IMR-90 (cell line): ENCODE measurements around the gene CATSPER1. TPM values are rescaled to one million over a fixed set of nuclear protein-coding genes. Genes with fewer than 3 reads are reported as not detected.
A peak's percentile ranks its signal among the peaks of the same experiment; 100 is the strongest.

ENCODE experiments used
- ATAC-seq: fragments of 200-7000 bp; cut with Tn5 transposase; 2 replicates; pipeline ENCODE4 v1.9.1; 2020; ENCODE audit warnings: low read depth, mild to moderate bottlenecking, moderate library complexity
- BruUV-seq: library from RNA; stranded (reverse); fragments of 400-500 nt; replicated peaks from 2 replicates; lab custom pipeline; 2021; lab: Mats Ljungman, UMichigan
- CTCF ChIA-PET: fragments of 300-600 bp; formaldehyde crosslinking; extraction: SDS; loops from one replicate; lab custom pipeline; 2021; ENCODE audit warnings: antibody characterized with exemption; lab: Yijun Ruan, JAX
- POLR2A ChIA-PET: fragments of 300-600 bp; sonication (Branson Sonifier 250); formaldehyde crosslinking; loops from one replicate; lab custom pipeline; 2022; ENCODE audit warnings: antibody characterized with exemption; ENCODE audit not compliant: unreplicated experiment; lab: Charles Lee
- DNase-seq: peaks from one replicate; pipeline ENCODE4 v3.0.0; 2013
- H2AFZ ChIP-seq: replicated peaks from 2 replicates; pipeline ENCODE3; 2013; ENCODE audit warnings: low read length, mild to moderate bottlenecking; ENCODE audit not compliant: poor library complexity
- H2AK5ac ChIP-seq: 2 replicates; pipeline ENCODE4 v1.6.1; 2013; ENCODE audit warnings: low read depth, low read length, inconsistent platforms
- H2AK9ac ChIP-seq: replicated peaks from 2 replicates; pipeline ENCODE3; 2013; ENCODE audit warnings: mild to moderate bottlenecking, low read depth, low read length, moderate library complexity; ENCODE audit not compliant: poor library complexity
- H2BK120ac ChIP-seq: 2 replicates; pipeline ENCODE4 v1.6.1; 2013; ENCODE audit warnings: low read depth, low read length, inconsistent platforms
- H2BK15ac ChIP-seq: 3 replicates; pipeline ENCODE4 v1.6.1; 2013; ENCODE audit warnings: low read depth, low read length, inconsistent platforms
- H2BK20ac ChIP-seq: 2 replicates; pipeline ENCODE4 v1.6.1; 2013; ENCODE audit warnings: low read depth, mild to moderate bottlenecking, inconsistent platforms, low read length, moderate library complexity
- H2BK5ac ChIP-seq: 2 replicates; pipeline ENCODE4 v1.6.1; 2013; ENCODE audit warnings: mild to moderate bottlenecking, low read depth, low read length, inconsistent platforms; ENCODE audit not compliant: poor library complexity, severe bottlenecking
- H3K14ac ChIP-seq: replicated peaks from 2 replicates; pipeline ENCODE4 v1.6.1; 2013; ENCODE audit warnings: low read depth, low read length, inconsistent platforms
- H3K18ac ChIP-seq: 2 replicates; pipeline ENCODE4 v1.6.1; 2013; ENCODE audit warnings: low read depth, low read length, control low read depth
- H3K23ac ChIP-seq: 2 replicates; pipeline ENCODE4 v1.6.1; 2013; ENCODE audit warnings: low read depth, low read length, inconsistent platforms
- H3K27ac ChIP-seq: 2 replicates; pipeline ENCODE4 v1.5.1; 2013; ENCODE audit warnings: mild to moderate bottlenecking, control low read depth, low read length; ENCODE audit not compliant: insufficient read depth
- H3K27me3 ChIP-seq: 2 replicates; pipeline ENCODE4 v1.6.1; 2013; ENCODE audit warnings: low read length; ENCODE audit not compliant: control insufficient read depth, insufficient read depth
- H3K36me3 ChIP-seq: 2 replicates; pipeline ENCODE4 v1.6.1; 2013; ENCODE audit warnings: low read length, mixed read lengths; ENCODE audit not compliant: control insufficient read depth, insufficient read depth
- H3K4ac ChIP-seq: 2 replicates; pipeline ENCODE4 v1.6.1; 2013; ENCODE audit warnings: low read depth, low read length, inconsistent platforms
- H3K4me1 ChIP-seq: 2 replicates; pipeline ENCODE4 v1.6.1; 2013; ENCODE audit warnings: low read length, mixed read lengths; ENCODE audit not compliant: control insufficient read depth, insufficient read depth
- H3K4me2 ChIP-seq: 2 replicates; pipeline ENCODE4 v1.6.1; 2013; ENCODE audit warnings: low read depth, mild to moderate bottlenecking, control low read depth, low read length, moderate library complexity
- H3K4me3 ChIP-seq: 2 replicates; pipeline ENCODE4 v1.5.1; 2013; ENCODE audit warnings: low read depth, mild to moderate bottlenecking, control low read depth, low read length, moderate library complexity; ENCODE audit not compliant: insufficient read depth
- H3K56ac ChIP-seq: 2 replicates; pipeline ENCODE4 v1.6.1; 2013; ENCODE audit warnings: low read length, inconsistent platforms; ENCODE audit not compliant: insufficient read depth; ENCODE audit errors: extremely low read depth
- H3K79me1 ChIP-seq, 2 experiments: 2 replicates each; pipeline ENCODE4 v1.6.1; 2013; ENCODE audit warnings: low read length in 2 of 2, inconsistent platforms in 1 of 2, low read depth in 1 of 2
- H3K9ac ChIP-seq: 2 replicates; pipeline ENCODE4 v1.6.1; 2013; ENCODE audit warnings: low read depth, low read length, control low read depth
- H3K9me1 ChIP-seq: 2 replicates; pipeline ENCODE4 v1.6.1; 2013; ENCODE audit warnings: low read length, inconsistent platforms; ENCODE audit not compliant: insufficient read depth
- H3K9me3 ChIP-seq: 2 replicates; pipeline ENCODE4 v1.6.1; 2013; ENCODE audit warnings: low read length; ENCODE audit not compliant: control insufficient read depth, insufficient read depth
- H4K20me1 ChIP-seq: 2 replicates; pipeline ENCODE4 v1.6.1; 2013; ENCODE audit warnings: low read length, inconsistent platforms; ENCODE audit not compliant: insufficient read depth
- H4K5ac ChIP-seq: 2 replicates; pipeline ENCODE4 v1.6.1; 2013; ENCODE audit warnings: mild to moderate bottlenecking, low read depth, low read length, control low read depth
- H4K8ac ChIP-seq, 2 experiments: 2 replicates each; pipeline ENCODE4 v1.6.1; 2013; ENCODE audit warnings: low read depth in 2 of 2, low read length in 2 of 2, control low read depth in 1 of 2, inconsistent platforms in 1 of 2
- H4K91ac ChIP-seq: 2 replicates; pipeline ENCODE4 v1.6.1; 2013; ENCODE audit warnings: low read depth, low read length, inconsistent platforms; ENCODE audit not compliant: insufficient read depth
- BHLHE40 ChIP-seq: fragments of 150-350 bp; IDR thresholded peaks from 2 replicates; pipeline ENCODE4 v1.6.1; 2016; ENCODE audit warnings: mild to moderate bottlenecking, low read depth, low read length
- CHD1 ChIP-seq: IDR thresholded peaks from 2 replicates; pipeline ENCODE4 v1.6.1; 2012; ENCODE audit warnings: low read depth, low read length, improper control_type of control experiment
- CTCF ChIP-seq: conservative IDR thresholded peaks from 2 replicates; pipeline ENCODE4 v1.5.1; 2012; ENCODE audit warnings: mild to moderate bottlenecking, low read depth, low read length, improper control_type of control experiment
- ELK1 ChIP-seq: fragments of 150-350 bp; IDR thresholded peaks from 2 replicates; pipeline ENCODE4 v1.6.1; 2016; ENCODE audit warnings: low read depth, mild to moderate bottlenecking, low read length, moderate library complexity, borderline replicate concordance
- FOS ChIP-seq: fragments of 150-350 bp; IDR thresholded peaks from 2 replicates; pipeline ENCODE4 v1.6.1; 2016; ENCODE audit warnings: low read depth, low read length
- MAZ ChIP-seq: IDR thresholded peaks from 2 replicates; pipeline ENCODE4 v1.6.1; 2012; ENCODE audit warnings: low read depth, mild to moderate bottlenecking, low read length, improper control_type of control experiment, moderate library complexity, borderline replicate concordance
- MXI1 ChIP-seq: IDR thresholded peaks from 2 replicates; pipeline ENCODE4 v1.6.1; 2012; ENCODE audit warnings: low read depth, mild to moderate bottlenecking, low read length, moderate library complexity, borderline replicate concordance
- POLR2A ChIP-seq: IDR thresholded peaks from 2 replicates; pipeline ENCODE4 v1.6.1; 2012; ENCODE audit warnings: mild to moderate bottlenecking, low read depth, low read length
- RAD21 ChIP-seq: IDR thresholded peaks from 2 replicates; pipeline ENCODE4 v1.6.1; 2012; ENCODE audit warnings: low read length, improper control_type of control experiment
- RFX5 ChIP-seq: IDR thresholded peaks from 2 replicates; pipeline ENCODE4 v1.8.0; 2012; ENCODE audit warnings: low read depth, mild to moderate bottlenecking, low read length, moderate library complexity
- SMC3 ChIP-seq: fragments of 150-350 bp; IDR thresholded peaks from 2 replicates; pipeline ENCODE4 v1.6.1; 2016; ENCODE audit warnings: low read depth, mild to moderate bottlenecking, antibody characterized with exemption, low read length, moderate library complexity
- USF2 ChIP-seq: fragments of 150-350 bp; IDR thresholded peaks from 2 replicates; pipeline ENCODE4 v1.6.1; 2017; ENCODE audit warnings: mild to moderate bottlenecking, antibody characterized with exemption, low read length, low read depth
- WGBS, 2 experiments: methylation state at CpG; one replicate each; pipeline versions ENCODE4 v1.1.5 to v1.1.7; 2013; ENCODE audit warnings: missing lambda C conversion rate in 2 of 2; ENCODE audit not compliant: insufficient read length in 1 of 2; ENCODE audit errors: extremely low coverage in 2 of 2; 5-methylcytosine and 5-hydroxymethylcytosine counted together
- dilution Hi-C: fragments of 300-500 bp; cut with HindIII; formaldehyde crosslinking; loops from one replicate; pipeline ENCODE4 v1.14.3; 2018; ENCODE audit warnings: low sequenced_read_pairs; ENCODE audit not compliant: unreplicated experiment
- in situ Hi-C: fragments of 300-500 bp; cut with MboI; formaldehyde crosslinking; loops from 3 replicates; pipeline ENCODE4 v1.14.3; 2019; ENCODE audit warnings: low sequenced_read_pairs, inconsistent platforms, mixed read lengths
- intact Hi-C: fragments of 100-400 bp; cut with micrococcal nuclease; formaldehyde crosslinking; loops from 2 replicates; pipeline ENCODE4 v1.10.0; 2022
- polyA plus RNA-seq, 3 experiments: library from polyadenylated mRNA; depleted of rRNA; stranded (reverse); fragments of >200 nt; gene quantifications; 2 replicates each; pipeline ENCODE4 v1.2.3, GENCODE V29; 2012; ENCODE audit warnings: low replicate concordance in 1 of 3
- total RNA-seq: library from RNA; depleted of rRNA; stranded (reverse); fragments of >200 nt; gene quantifications from 2 replicates; pipeline ENCODE4 v1.2.3, GENCODE V29; 2012

CATSPER1 gene
- total and polyA plus RNA-seq, 2 of the 4 experiments (the other 2 are of a cell fraction), result 0.18 to 0.91 TPM

GRCh38 chr11:66069715-66070603 is 43.7 kb upstream of the CATSPER1 start, which contains the start of gene PACS1:
PACS1 (plus strand) TSS chr11:66070272; CDS start chr11:66070487, 215 bp downstream.
- dilution Hi-C loops (no loop called here), intact Hi-C loops (loop anchor here (1.0 to 5.0 kb wide), 3 partner anchors 42 to 189 kb away; no protein-coding TSS in a partner anchor), in situ Hi-C loops (no loop called here)
- CTCF ChIA-PET, result interaction anchor here (1.0 to 2.5 kb wide), 3 partner anchors 18 to 74 kb away, joined by 3 to 11 read pairs (median 3); partner anchors contain the start of gene SF3B2
- no peak within 1 kb of the TSS for H2BK20ac ChIP-seq
- no peaks in the 10 kb centered on the region for H3K9me3 ChIP-seq
- H3K9me1 ChIP-seq, result peaks cover 13% of the 10 kb centered on the region
- H3K36me3 ChIP-seq, result peaks cover 40% of the 10 kb centered on the region
- H3K23ac ChIP-seq, result peak within 1 kb of the TSS; percentile 91
- H2BK5ac ChIP-seq, result peak within 1 kb of the TSS; percentile 85
- H3K27ac ChIP-seq, result peak within 1 kb of the TSS; percentile 83
- peak within 1 kb of the TSS; percentile 1; the same call in 1 of the 3 replicates for H2BK15ac ChIP-seq
- peak within 1 kb of the TSS; percentile 99 for H3K4me3 ChIP-seq
- H3K79me1 ChIP-seq, result peaks cover 20 to 59% of the 10 kb centered on the region in 2 experiments
- H3K9ac ChIP-seq, result peak within 1 kb of the TSS; percentile 92
- peak within 1 kb of the TSS; percentile 84 for H3K4ac ChIP-seq
- H2AFZ ChIP-seq, result peak within 1 kb of the TSS; percentile 89
- H4K91ac ChIP-seq, result peak within 1 kb of the TSS; percentile 67
- H3K18ac ChIP-seq, result peak within 1 kb of the TSS; percentile 23; the same call in 1 of the 2 replicates
- POLR2A ChIA-PET, result interaction anchor here (0.5 kb wide), 1 partner anchor 90 kb away, joined by 3 read pairs; no protein-coding TSS in a partner anchor
- H2AK9ac ChIP-seq, result peak within 1 kb of the TSS; percentile 95
- peak within 1 kb of the TSS; percentile 82 for H3K4me2 ChIP-seq
- peak within 1 kb of the TSS; percentile 85 for H2AK5ac ChIP-seq
- WGBS, 2 experiments, result 2% methylated on average over 32 of the region's 120 CpGs; no CpG with 5 or more reads in 1 of the 2 experiments
- H4K20me1 ChIP-seq, result peaks cover 27% of the 10 kb centered on the region
- peak within 1 kb of the TSS; percentile 74; the same call in 1 of the 2 replicates for H3K56ac ChIP-seq
- peak within 1 kb of the TSS; percentile 64 for H3K14ac ChIP-seq
- peak within 1 kb of the TSS; percentile 44 for H2BK120ac ChIP-seq
- H3K27me3 ChIP-seq, result no peaks in the 10 kb centered on the region
- H3K4me1 ChIP-seq, result peaks cover 12% of the 10 kb centered on the region
- DNase-seq (peak; percentile 73), ATAC-seq (peak; percentile 83)
- no TSS peak for BruUV-seq
- H4K5ac ChIP-seq, result peak within 1 kb of the TSS; percentile 54
- peak within 1 kb of the TSS; percentile 71 to 88; a peak in 3 of 4 replicates for H4K8ac ChIP-seq
- TF ChIP-seq RFX5 (no peak), BHLHE40 (no peak), RAD21 (no peak), FOS (no peak), USF2 (no peak), ELK1 (no peak), POLR2A (0 out of 2 replicates have a peak, but pooled peaks have one; percentile 36), SMC3 (0 out of 2 replicates have a peak, but pooled peaks have one; percentile 9), MAZ (peak; percentile 83; the same call in 1 of the 2 replicates), MXI1 (peak; percentile 85), CTCF (no peak), CHD1 (no peak)
